Fibroblast of mammary gland (primary cell): ENCODE data around the gene PRDM9.

Experiments
- DNase-seq: peaks from one replicate; pipeline ENCODE4 v3.0.0-alpha.2; 2010; ENCODE audit warnings: low read depth
- H3K4me3 ChIP-seq: 2 replicates; pipeline ENCODE4 v1.5.1; 2011; ENCODE audit warnings: low read depth, mild to moderate bottlenecking, low read length, moderate library complexity; ENCODE audit not compliant: control insufficient read depth
- CTCF ChIP-seq: conservative IDR thresholded peaks from 2 replicates; pipeline ENCODE4 v1.5.1; 2011; ENCODE audit warnings: low read depth, low read length, inconsistent platforms; ENCODE audit not compliant: control insufficient read depth, insufficient read depth

PRDM9 gene

GRCh38 chr5:23528677-23529076, 21.3 kb downstream of the PRDM9 start:
- no peak for TF ChIP-seq CTCF
- H3K4me3 ChIP-seq: no peak overlapping the region
- no peak for DNase-seq

- no peak for TF ChIP-seq CTCF
- no peak overlapping the region for H3K4me3 ChIP-seq
- DNase-seq: no peak
Measured at GRCh38 chr5:23530571-23530970, 23.2 kb downstream of the PRDM9 start.

- DNase-seq: no peak
- TF ChIP-seq CTCF: no peak
- no peak overlapping the region for H3K4me3 ChIP-seq
Measured at GRCh38 chr5:23571059-23571458, 63.6 kb downstream of the PRDM9 start.
